K562 (cell line): ENCODE measurements around the gene HYAL3. TPM values are rescaled to one million over a fixed set of nuclear protein-coding genes. Genes with fewer than 3 reads are reported as not detected.
A peak's percentile ranks its signal among the peaks of the same experiment; 100 is the strongest.

Experiments used
- ATAC-seq: fragments of 200-7000 bp; cut with Tn5 transposase; 3 replicates; pipeline ENCODE4 v1.9.1; 2020; ENCODE audit warnings: moderate library complexity
- BruUV-seq: library from RNA; stranded (reverse); fragments of 400-500 nt; replicated peaks from 2 replicates; lab custom pipeline; 2021; lab: Mats Ljungman, UMichigan
- CTCF ChIA-PET: fragments of 300-600 bp; formaldehyde crosslinking; extraction: SDS; loops from one replicate; lab custom pipeline; 2021; ENCODE audit warnings: low intra/inter-chr PET ratio; lab: Yijun Ruan, JAX
- POLR2A ChIA-PET: fragments of 300-600, 350-650 bp; sonication (Branson Sonifier 250); formaldehyde crosslinking; extraction: SDS; loops from one replicate; lab custom pipeline; 2021; ENCODE audit warnings: antibody characterized with exemption, inconsistent platforms; lab: Yijun Ruan, JAX
- DNase-seq, 4 experiments: peaks; one replicate each; pipeline versions ENCODE4 v3.0.0 to v3.0.0-alpha.2; 2011 to 2018; ENCODE audit warnings: low spot score in 3 of 4, mixed read lengths in 3 of 4; ENCODE audit errors: extremely low read depth in 1 of 4
- FAIRE-seq: peaks from 2 replicates; lab custom pipeline; 2011; peaks lifted over from hg19 to GRCh38; lab: Jason Lieb, UNC
- H2AFZ ChIP-seq: 2 replicates; pipeline ENCODE4 v1.6.0; 2011; ENCODE audit warnings: low read depth, low read length, control low read depth, inconsistent platforms
- H3K27ac ChIP-seq: fragments of 200-600 bp; 3 replicates; pipeline ENCODE4 v1.8.0; 2011; ENCODE audit warnings: low read depth, mild to moderate bottlenecking, control low read depth, inconsistent platforms, low read length, moderate library complexity, mixed read lengths; ENCODE audit errors: extremely low read depth
- H3K27me3 ChIP-seq, 2 experiments: fragments of 300-600 bp in 1 of 2; 2 replicates in 1 of 2; 3 replicates in 1 of 2; pipeline versions ENCODE4 v1.6.0 to v1.8.0; 2011; ENCODE audit warnings: inconsistent platforms in 2 of 2, low read length in 2 of 2, mild to moderate bottlenecking in 1 of 2, mixed read lengths in 1 of 2, moderate library complexity in 1 of 2; ENCODE audit not compliant: control insufficient read depth in 2 of 2, insufficient read depth in 2 of 2
- H3K36me3 ChIP-seq: fragments of 300-600 bp; 3 replicates; pipeline ENCODE4 v1.8.0; 2011; ENCODE audit warnings: mild to moderate bottlenecking, low read length, inconsistent platforms; ENCODE audit not compliant: control insufficient read depth, insufficient read depth
- H3K4me1 ChIP-seq, 2 experiments: fragments of 200-600 bp in 1 of 2; replicated peaks in 1 of 2; 2 replicates in 1 of 2; 3 replicates in 1 of 2; pipeline versions ENCODE4 v1.5.1 to v1.8.0; 2011; ENCODE audit warnings: inconsistent platforms in 2 of 2, low read length in 2 of 2, mild to moderate bottlenecking in 1 of 2, mixed read lengths in 1 of 2, moderate library complexity in 1 of 2; ENCODE audit not compliant: control insufficient read depth in 2 of 2, insufficient read depth in 2 of 2
- H3K4me2 ChIP-seq: 2 replicates; pipeline ENCODE4 v1.6.1; 2011; ENCODE audit warnings: low read length, control low read depth, inconsistent platforms, mixed read lengths; ENCODE audit not compliant: insufficient read depth
- H3K4me3 ChIP-seq: fragments of 200-600 bp; sonication (generic), shearing (Covaris generic); 2 replicates; pipeline ENCODE4 v1.5.1; 2016; ENCODE audit warnings: control low read depth, inconsistent platforms
- H3K79me2 ChIP-seq: fragments of 200-600 bp; 3 replicates; pipeline ENCODE4 v1.8.0; 2011; ENCODE audit warnings: low read length, inconsistent platforms; ENCODE audit not compliant: control insufficient read depth, insufficient read depth
- H3K9ac ChIP-seq, 2 experiments: 2 replicates each; pipeline versions ENCODE4 v1.6.0 to v1.6.1; 2011; ENCODE audit warnings: low read depth in 2 of 2, low read length in 2 of 2, control low read depth in 1 of 2, inconsistent platforms in 1 of 2, mild to moderate bottlenecking in 1 of 2, mixed read lengths in 1 of 2; ENCODE audit not compliant: insufficient read depth in 1 of 2
- H3K9me1 ChIP-seq: one replicate; pipeline ENCODE4 v1.6.0; 2011; ENCODE audit warnings: inconsistent platforms, mild to moderate bottlenecking, low read length, moderate library complexity; ENCODE audit not compliant: control insufficient read depth, insufficient read depth
- H3K9me3 ChIP-seq: replicated peaks from 2 replicates; pipeline ENCODE4 v1.5.1; 2011; ENCODE audit warnings: low read depth, low read length, inconsistent platforms; ENCODE audit not compliant: control insufficient read depth, insufficient read depth
- H4K20me1 ChIP-seq: replicated peaks from 2 replicates; pipeline ENCODE4 v1.6.1; 2011; ENCODE audit warnings: low read length, inconsistent platforms, mixed read lengths; ENCODE audit not compliant: control insufficient read depth, insufficient read depth
- HSF4 ChIP-seq: fragments of 250-450 bp; sonication (Bioruptor Pico); IDR thresholded peaks from 2 replicates; pipeline ENCODE4 v2.1.2; 2022; ENCODE audit warnings: mild to moderate bottlenecking, moderate library complexity, borderline replicate concordance
- MITF ChIP-seq: IDR thresholded peaks from 2 replicates; pipeline ENCODE4 v1.6.1; 2014; ENCODE audit warnings: antibody characterized with exemption
- MTA3 ChIP-seq: fragments of 450-650 bp; formaldehyde crosslinking; IDR thresholded peaks from 2 replicates; pipeline ENCODE4 v1.6.1; 2017; ENCODE audit warnings: mild to moderate bottlenecking, borderline replicate concordance
- RCOR1 ChIP-seq, 2 experiments: IDR thresholded peaks; 2 replicates each; pipeline ENCODE4 v1.6.1; 2012; ENCODE audit warnings: low read depth in 2 of 2, low read length in 2 of 2, borderline replicate concordance in 1 of 2, improper control_type of control experiment in 1 of 2
- ZBTB49 ChIP-seq: sonication (generic); formaldehyde crosslinking; IDR thresholded peaks from 2 replicates; pipeline ENCODE4 v1.8.0; 2022; ENCODE audit warnings: missing genetic modification reagents, mild to moderate bottlenecking, borderline replicate concordance
- ZNF354B ChIP-seq: fragments of 250-450 bp; sonication (Bioruptor Pico); IDR thresholded peaks from 2 replicates; pipeline ENCODE4 v1.4.0; 2020
- WGBS: fragments of 100-300 bp; shearing (Covaris generic); methylation state at CpG from one replicate; pipeline ENCODE4 v1.1.6; 2016; ENCODE audit warnings: low coverage, mixed read lengths; ENCODE audit not compliant: insufficient coverage; ENCODE audit errors: missing lambda C conversion rate; 5-methylcytosine and 5-hydroxymethylcytosine counted together
- in situ Hi-C: fragments of 300-500 bp; cut with MboI; formaldehyde crosslinking; loops from 4 replicates; pipeline ENCODE4 v1.15.0; 2018; ENCODE audit warnings: inconsistent platforms, mixed read lengths
- intact Hi-C: fragments of 100-400 bp; cut with micrococcal nuclease; formaldehyde crosslinking; loops from 2 replicates; pipeline ENCODE4 v1.14.2; 2022
- polyA plus RNA-seq, 8 experiments: library from polyadenylated mRNA; depleted of rRNA in 4 of 8; stranded (reverse) in 5 of 8; unstranded in 3 of 8; fragments of >200 nt; fragmentation: Nextera tagmentation in 2 of 8; fragmentation: Illumina TruSeq in 1 of 8; extraction: Ambion mirVana in 2 of 8; extraction: Trizol in 1 of 8; gene quantifications; 2 replicates each; pipeline versions ENCODE4 v1.2.1 to v1.2.3, GENCODE V29; 2011 to 2014; ENCODE audit warnings: inconsistent platforms in 1 of 8, missing spikeins in 1 of 8
- total RNA-seq, 7 experiments: library from RNA; depleted of rRNA in 6 of 7; stranded (reverse); fragments of >200 nt in 6 of 7; fragmentation: Illumina TruSeq in 2 of 7; extraction: Trizol in 2 of 7; gene quantifications; 2 replicates each; pipeline versions ENCODE4 v1.2.1 to v1.2.3, GENCODE V29; 2011 to 2021; ENCODE audit warnings: low replicate concordance in 1 of 7
- TF ChIP-seq, protein P1 (sequence below), 2 experiments: IDR thresholded peaks; 2 replicates each; pipeline ENCODE4 v1.6.1; 2012; ENCODE audit warnings: improper control_type of control experiment in 2 of 2, low read depth in 2 of 2, low read length in 2 of 2, borderline replicate concordance in 1 of 2
- TF ChIP-seq, protein P2 (sequence below): sonication (generic); formaldehyde crosslinking; IDR thresholded peaks from 2 replicates; pipeline ENCODE4 v1.8.0; 2022; ENCODE audit warnings: mild to moderate bottlenecking, missing genetic modification reagents

HYAL3 gene
- total and polyA plus RNA-seq, 9 of the 15 experiments (the other 6 are each of a cell fraction or from before 2014, with no cell fraction given) = 0.38 to 9.1 (median 6.8) TPM

DNA sequence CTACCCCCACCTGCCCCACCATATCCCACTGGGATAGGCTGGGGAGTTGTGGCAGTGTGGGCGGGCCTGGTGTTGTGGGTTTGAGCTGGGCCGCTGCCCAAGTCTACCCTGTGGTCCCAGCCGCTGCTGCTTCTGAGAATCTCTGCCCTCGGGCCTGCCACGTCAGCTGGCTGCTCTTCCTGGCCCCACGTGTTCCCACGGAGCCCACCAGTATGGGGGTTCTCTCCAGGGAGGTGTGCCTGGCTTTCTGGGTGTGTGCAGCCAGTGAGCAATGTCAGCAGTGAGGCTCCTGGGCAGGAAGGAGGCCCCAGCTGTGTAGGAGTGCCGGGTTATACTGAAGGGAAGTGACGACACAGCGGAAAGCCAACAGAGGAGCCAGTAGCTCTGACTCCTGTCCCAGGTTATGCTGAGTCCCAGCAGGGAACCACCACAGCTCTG, 52.7 kb downstream of the HYAL3 start (continued):
- TF ChIP-seq, protein P1, sequence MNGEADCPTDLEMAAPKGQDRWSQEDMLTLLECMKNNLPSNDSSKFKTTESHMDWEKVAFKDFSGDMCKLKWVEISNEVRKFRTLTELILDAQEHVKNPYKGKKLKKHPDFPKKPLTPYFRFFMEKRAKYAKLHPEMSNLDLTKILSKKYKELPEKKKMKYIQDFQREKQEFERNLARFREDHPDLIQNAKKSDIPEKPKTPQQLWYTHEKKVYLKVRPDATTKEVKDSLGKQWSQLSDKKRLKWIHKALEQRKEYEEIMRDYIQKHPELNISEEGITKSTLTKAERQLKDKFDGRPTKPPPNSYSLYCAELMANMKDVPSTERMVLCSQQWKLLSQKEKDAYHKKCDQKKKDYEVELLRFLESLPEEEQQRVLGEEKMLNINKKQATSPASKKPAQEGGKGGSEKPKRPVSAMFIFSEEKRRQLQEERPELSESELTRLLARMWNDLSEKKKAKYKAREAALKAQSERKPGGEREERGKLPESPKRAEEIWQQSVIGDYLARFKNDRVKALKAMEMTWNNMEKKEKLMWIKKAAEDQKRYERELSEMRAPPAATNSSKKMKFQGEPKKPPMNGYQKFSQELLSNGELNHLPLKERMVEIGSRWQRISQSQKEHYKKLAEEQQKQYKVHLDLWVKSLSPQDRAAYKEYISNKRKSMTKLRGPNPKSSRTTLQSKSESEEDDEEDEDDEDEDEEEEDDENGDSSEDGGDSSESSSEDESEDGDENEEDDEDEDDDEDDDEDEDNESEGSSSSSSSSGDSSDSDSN (IDR thresholded peaks at IDR 0.05; ENCODE audit: borderline replicate concordance in 1 of 2, low read depth in 2 of 2, low read length in 2 of 2) = no peak
- TF ChIP-seq MTA3 (no peak), MITF (no peak)

GRCh38 chr3:50245831-50246516, 53.2 kb downstream of the HYAL3 start:
- Histone ChIP-seq H3K4me1 (peaks cover 42 to 51% of the 10 kb centered on the region in 2 experiments), H3K27me3 (no peaks in the 10 kb centered on the region), H3K9me3 (no peaks in the 10 kb centered on the region), H3K9ac (peak overlapping the region; percentile 69 to 95), H3K36me3 (peaks cover 5% of the 10 kb centered on the region; the same call in 1 of the 3 replicates), H3K9me1 (no peaks in the 10 kb centered on the region), H3K79me2 (peaks cover 29% of the 10 kb centered on the region), H4K20me1 (no peaks in the 10 kb centered on the region), H3K4me2 (peak overlapping the region; percentile 78), H3K27ac (peak overlapping the region; percentile 85), H2AFZ (peak overlapping the region; percentile 89), H3K4me3 (peak overlapping the region; percentile 32)
- in situ Hi-C loops = no loop called here
- FAIRE-seq (peak; percentile 56), ATAC-seq (peak; percentile 96), DNase-seq (peak; percentile 73 to 89 (median 80))
- 0% methylated on average over 2 of the region's 25 CpGs for WGBS
- intact Hi-C loops = loop anchor here (1.0 kb wide), 1 partner anchor 19 kb away; no protein-coding TSS in a partner anchor
- CTCF ChIA-PET = interaction anchor here (0.7 to 2.7 kb wide), 5 partner anchors 19 to 54 kb away, joined by 3 to 26 read pairs (median 3); no protein-coding TSS in a partner anchor
- BruUV-seq = no TSS peak
- POLR2A ChIA-PET = interaction anchor here (0.6 to 2.1 kb wide), 7 partner anchors 10 to 321 kb away, joined by 3 to 8 read pairs (median 4); partner anchors contain the start of gene GNAI2
- TF ChIP-seq, protein P2, sequence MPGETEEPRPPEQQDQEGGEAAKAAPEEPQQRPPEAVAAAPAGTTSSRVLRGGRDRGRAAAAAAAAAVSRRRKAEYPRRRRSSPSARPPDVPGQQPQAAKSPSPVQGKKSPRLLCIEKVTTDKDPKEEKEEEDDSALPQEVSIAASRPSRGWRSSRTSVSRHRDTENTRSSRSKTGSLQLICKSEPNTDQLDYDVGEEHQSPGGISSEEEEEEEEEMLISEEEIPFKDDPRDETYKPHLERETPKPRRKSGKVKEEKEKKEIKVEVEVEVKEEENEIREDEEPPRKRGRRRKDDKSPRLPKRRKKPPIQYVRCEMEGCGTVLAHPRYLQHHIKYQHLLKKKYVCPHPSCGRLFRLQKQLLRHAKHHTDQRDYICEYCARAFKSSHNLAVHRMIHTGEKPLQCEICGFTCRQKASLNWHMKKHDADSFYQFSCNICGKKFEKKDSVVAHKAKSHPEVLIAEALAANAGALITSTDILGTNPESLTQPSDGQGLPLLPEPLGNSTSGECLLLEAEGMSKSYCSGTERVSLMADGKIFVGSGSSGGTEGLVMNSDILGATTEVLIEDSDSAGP (CRISPR knock-in tag) = no peak
- TF ChIP-seq HSF4 (no peak), ZNF354B (CRISPR knock-in tag) (no peak), RCOR1 (IDR thresholded peaks at IDR 0.05; ENCODE audit: borderline replicate concordance in 1 of 2, low read depth in 2 of 2, low read length in 2 of 2) (peak in 1 of 2 experiments; percentile 24; a peak in 1 of 4 replicates), ZBTB49 (CRISPR knock-in tag) (no peak)
